Activated naive CD4-positive, alpha-beta T cell (primary cell): Measurements from ENCODE around the gene GP1BB.
"Not testable (repeated sequence)": the region's sequence is repeated elsewhere in the genome, so short reads cannot be mapped to it uniquely, and the experiment has no call there.

Source experiments
- DNase-seq, 4 experiments: peaks; one replicate each; lab custom pipeline; 2025; lab: John Stamatoyannopoulos, UW

Gene GP1BB

GRCh38 chr22:19723232-19723982, at the start of gene GP1BB:
GP1BB (plus strand) TSS chr22:19723539; CDS start chr22:19723570, 31 bp downstream.
- DNase-seq, result peak in 1 of 4 experiments; percentile 11

- DNase-seq, result no peak
These were observed 49.7 kb upstream of the GP1BB start for GRCh38 chr22:19673660-19674059.

GRCh38 chr22:19674129-19674928, 49.0 kb upstream of the GP1BB start:
- no peak for DNase-seq

GRCh38 chr22:19674929-19675253, 48.4 kb upstream of the GP1BB start:
- DNase-seq, result no peak

- no peak for DNase-seq
These were observed 47.9 kb upstream of the GP1BB start for GRCh38 chr22:19675428-19675827.

GRCh38 chr22:19676437-19676836, 46.9 kb upstream of the GP1BB start:
- not testable (repeated sequence) for DNase-seq

GRCh38 chr22:19678949-19679521, 44.3 kb upstream of the GP1BB start:
- no peak for DNase-seq

GRCh38 chr22:19679522-19680101, 43.7 kb upstream of the GP1BB start:
- peak; percentile 14 to 48 (median 23) for DNase-seq

- no peak for DNase-seq
These were observed 43.0 kb upstream of the GP1BB start for GRCh38 chr22:19680287-19680881.

GRCh38 chr22:19680911-19681862, 42.2 kb upstream of the GP1BB start:
- DNase-seq, result no peak

- no peak for DNase-seq
These were observed 41.5 kb upstream of the GP1BB start for GRCh38 chr22:19681863-19682245.

- DNase-seq, result no peak
These were observed 36.4 kb upstream of the GP1BB start for GRCh38 chr22:19686946-19687345.

GRCh38 chr22:19687561-19688300, 35.6 kb upstream of the GP1BB start:
- no peak for DNase-seq

- DNase-seq, result no peak
These were observed 34.7 kb upstream of the GP1BB start for GRCh38 chr22:19688301-19689290.

GRCh38 chr22:19689408-19689807, 33.9 kb upstream of the GP1BB start:
- no peak for DNase-seq

- no peak for DNase-seq
These were observed 32.2 kb upstream of the GP1BB start for GRCh38 chr22:19691007-19691720.

- no peak for DNase-seq
These were observed 31.5 kb upstream of the GP1BB start for GRCh38 chr22:19691721-19692341.

- DNase-seq, result no peak
These were observed 29.8 kb upstream of the GP1BB start for GRCh38 chr22:19693581-19693980.
